ENCODE measurements around the gene NT5DC4.
"Not testable (repeated sequence)": the region's sequence is repeated elsewhere in the genome, so short reads cannot be mapped to it uniquely, and the experiment has no call there.

Gene NT5DC4

GRCh38 chr2:112699984-112700667, 20.7 kb upstream of the NT5DC4 start:
- DNase-seq (ENCODE audit: low spot score), result no peak

- DNase-seq (ENCODE audit: low spot score), result no peak
Observed at GRCh38 chr2:112701052-112701451, 19.8 kb upstream of the NT5DC4 start.

GRCh38 chr2:112703684-112704083, 17.1 kb upstream of the NT5DC4 start:
- DNase-seq (ENCODE audit: low spot score), result no peak

- DNase-seq (ENCODE audit: low spot score), result no peak
Observed at GRCh38 chr2:112705575-112705974, 15.2 kb upstream of the NT5DC4 start.

- no peak for DNase-seq (ENCODE audit: low spot score)
Observed at GRCh38 chr2:112706170-112706664, 14.6 kb upstream of the NT5DC4 start.

- DNase-seq (ENCODE audit: low spot score), result not testable (repeated sequence)
Observed at GRCh38 chr2:112706947-112707346, 13.9 kb upstream of the NT5DC4 start.

GRCh38 chr2:112708968-112709367, 11.9 kb upstream of the NT5DC4 start:
- no peak for DNase-seq (ENCODE audit: low spot score)

GRCh38 chr2:112709703-112710102, 11.1 kb upstream of the NT5DC4 start:
- no peak for DNase-seq (ENCODE audit: low spot score)

- no peak for DNase-seq (ENCODE audit: low spot score)
Observed at GRCh38 chr2:112710956-112711750, 9.7 kb upstream of the NT5DC4 start.

GRCh38 chr2:112712465-112712864, 8.4 kb upstream of the NT5DC4 start:
- DNase-seq (ENCODE audit: low spot score), result no peak

- no peak for DNase-seq (ENCODE audit: low spot score)
Observed at GRCh38 chr2:112712903-112713584, 7.8 kb upstream of the NT5DC4 start.

GRCh38 chr2:112713585-112713925, 7.3 kb upstream of the NT5DC4 start:
- no peak for DNase-seq (ENCODE audit: low spot score)

GRCh38 chr2:112713926-112714325, 6.9 kb upstream of the NT5DC4 start:
- DNase-seq (ENCODE audit: low spot score), result no peak

- no peak for DNase-seq (ENCODE audit: low spot score)
Observed at GRCh38 chr2:112714331-112714730, 6.5 kb upstream of the NT5DC4 start.

- DNase-seq (ENCODE audit: low spot score), result no peak
Observed at GRCh38 chr2:112714836-112715631, 5.8 kb upstream of the NT5DC4 start.

- DNase-seq (ENCODE audit: low spot score), result not testable (repeated sequence)
Observed at GRCh38 chr2:112716094-112716493, 4.7 kb upstream of the NT5DC4 start.

- DNase-seq (ENCODE audit: low spot score), result not testable (repeated sequence)
Observed at GRCh38 chr2:112716826-112717352, 3.9 kb upstream of the NT5DC4 start.

- no peak for DNase-seq (ENCODE audit: low spot score)
Observed at GRCh38 chr2:112718863-112719370, 1.9 kb upstream of the NT5DC4 start.

- DNase-seq (ENCODE audit: low spot score), result no peak
Observed at GRCh38 chr2:112721819-112722522, 1.2 kb downstream of the NT5DC4 start.

GRCh38 chr2:112722816-112723546, 2.2 kb downstream of the NT5DC4 start:
- no peak for DNase-seq (ENCODE audit: low spot score)
